Esophagus muscularis mucosa (tissue), 3 donors: Measurements from ENCODE around the gene RAB11FIP4.

Experiments
- CTCF ChIP-seq, 3 experiments: fragments of 200-600 bp in 2 of 3; fragments of 450-650 bp in 1 of 3; sonication (generic) in 2 of 3; IDR thresholded peaks; one replicate each; pipeline ENCODE4 v1.5.1; 2017 to 2019; ENCODE audit warnings: antibody characterized with exemption in 3 of 3, mild to moderate bottlenecking in 2 of 3, moderate library complexity in 1 of 3
- POLR2A ChIP-seq: fragments of 450-650 bp; IDR thresholded peaks from one replicate; pipeline ENCODE4 v1.6.1; 2017; ENCODE audit warnings: antibody characterized with exemption, moderate library complexity, mild to moderate bottlenecking, low read depth

- no peak for TF ChIP-seq CTCF (IDR thresholded peaks at IDR 0.05)
- no peak for TF ChIP-seq POLR2A
These were observed 31.0 kb downstream of the RAB11FIP4 start for GRCh38 chr17:31422443-31422842.
